ENCODE data around the gene MRPL36.

The MRPL36 gene

DNA sequence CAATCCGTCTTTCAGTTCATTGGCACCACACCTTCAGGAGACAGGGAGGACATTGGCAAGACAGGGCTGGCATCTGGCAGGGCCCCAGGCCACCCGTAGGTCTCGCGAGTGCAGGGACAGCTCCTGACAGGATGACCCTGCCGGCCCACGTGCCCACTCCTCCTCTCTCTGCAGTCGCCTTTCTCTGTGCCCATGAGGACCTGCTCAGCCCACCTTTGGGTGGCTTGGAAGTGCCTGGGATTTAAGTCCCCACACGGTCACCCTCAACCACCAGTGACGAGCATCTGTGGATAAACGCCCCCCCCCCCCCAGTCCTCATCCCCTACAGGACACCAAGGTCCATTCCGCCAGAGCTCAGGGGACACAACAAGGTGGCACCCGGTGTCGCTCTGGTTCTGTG lies 4.1 kb downstream of the MRPL36 start:
- no peak for DNase-seq

DNA sequence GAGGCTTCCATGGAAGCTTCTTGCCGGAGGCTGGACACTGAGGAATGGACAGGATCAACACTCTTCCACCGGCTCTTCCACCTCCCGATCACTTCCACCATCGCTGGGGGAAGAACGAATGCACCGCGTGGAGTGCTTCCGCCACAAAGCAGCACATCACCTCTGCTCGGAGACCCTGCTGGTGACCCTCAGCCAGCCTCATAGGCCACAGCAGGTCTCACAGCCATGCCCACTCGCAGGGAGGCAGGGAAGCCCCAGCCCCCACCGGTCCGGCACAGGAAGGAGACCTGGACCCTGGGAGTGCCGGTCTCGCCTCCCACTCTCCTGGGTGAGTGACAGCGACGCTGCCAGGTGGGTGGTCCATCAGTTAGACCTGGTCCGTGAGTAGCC lies 4.7 kb downstream of the MRPL36 start:
- no peak for DNase-seq

DNA sequence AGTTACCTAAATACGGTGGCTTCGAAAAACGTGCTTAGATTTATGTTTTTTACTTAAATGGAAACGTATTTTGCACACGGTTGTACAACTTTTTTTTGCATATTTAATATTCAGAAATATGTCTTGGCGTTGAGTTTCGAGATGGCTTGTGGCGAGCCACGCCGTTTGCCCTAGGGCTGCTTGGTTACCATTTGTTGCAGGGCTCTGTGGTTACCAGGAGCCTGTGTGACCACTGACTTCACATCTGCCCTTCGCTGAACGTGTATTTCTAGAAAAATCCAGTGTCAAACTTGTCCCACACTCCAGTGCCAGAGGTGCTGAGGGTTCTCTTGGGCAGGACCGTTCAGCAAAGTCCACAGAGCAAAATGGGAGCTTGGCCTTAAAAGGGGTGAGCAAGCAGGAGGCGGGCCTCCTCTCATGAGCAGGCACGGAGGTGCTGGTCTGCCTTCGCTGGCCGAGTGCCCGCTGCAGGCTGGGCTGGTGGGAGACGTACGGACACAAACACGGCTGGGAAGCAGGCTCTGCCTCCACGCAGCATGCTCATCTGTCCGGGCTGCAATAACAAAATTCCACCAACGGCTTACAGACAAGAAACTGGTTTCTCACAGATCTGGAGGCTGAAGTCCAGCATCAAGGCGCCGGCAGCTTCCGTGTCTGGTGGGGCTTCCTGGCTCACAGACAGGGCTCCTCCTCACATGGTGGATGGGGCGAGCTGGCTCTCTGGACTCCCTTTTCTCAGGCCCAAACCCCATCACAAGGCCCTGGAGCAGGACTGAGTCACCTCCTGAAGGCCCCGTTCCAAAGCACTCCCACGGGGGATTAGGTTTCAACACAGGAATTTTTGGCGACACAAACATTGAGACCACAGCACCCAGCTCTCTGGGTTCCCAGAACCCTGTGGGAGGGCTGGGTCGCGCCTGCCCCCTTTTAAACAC lies 5.4 kb downstream of the MRPL36 start:
- peak; percentile 74 for DNase-seq

DNA sequence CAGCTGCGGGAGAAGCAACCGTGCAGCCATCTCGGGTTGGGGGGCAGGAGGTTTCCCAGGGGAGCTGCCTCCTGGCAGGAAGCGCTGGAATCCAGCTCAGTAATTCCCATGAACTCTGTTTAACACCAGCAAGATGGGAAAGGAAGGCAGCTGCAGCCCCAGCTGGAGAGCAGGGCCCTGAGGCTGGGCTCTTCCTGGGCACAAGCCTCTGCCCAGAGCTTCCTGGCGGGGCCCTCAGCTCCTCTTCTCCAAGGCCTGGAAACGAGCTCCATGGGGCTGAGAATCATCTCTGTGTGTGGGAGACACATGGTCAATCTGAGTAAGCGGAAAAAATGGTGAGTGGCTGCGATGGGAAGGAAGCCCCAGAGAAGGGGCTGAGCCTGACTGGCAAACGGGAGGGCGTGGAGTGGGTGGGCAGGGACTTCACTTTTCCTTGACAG lies 6.3 kb downstream of the MRPL36 start:
- peak; percentile 38 for DNase-seq

DNA sequence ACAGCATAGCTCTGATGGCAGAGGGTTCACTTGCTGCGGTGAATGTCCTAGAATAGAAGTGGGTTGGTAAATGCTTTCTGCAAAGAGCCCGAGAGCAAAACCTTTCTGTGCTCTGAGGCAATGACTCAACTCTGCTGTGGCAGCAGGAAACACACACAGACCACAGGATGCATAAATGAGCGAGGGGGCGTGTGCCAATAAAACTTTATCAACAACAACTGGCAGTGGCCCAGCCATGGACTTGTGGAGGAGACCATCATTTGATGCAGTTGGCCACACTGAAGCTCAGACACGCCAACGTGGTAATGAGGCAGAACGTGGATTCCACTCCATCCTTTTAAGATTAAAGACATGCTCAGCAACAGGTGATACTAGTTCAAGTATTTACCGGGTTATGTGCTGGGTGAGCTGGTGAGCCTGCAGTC lies 6.8 kb downstream of the MRPL36 start:
- peak; percentile 80 for DNase-seq

DNA sequence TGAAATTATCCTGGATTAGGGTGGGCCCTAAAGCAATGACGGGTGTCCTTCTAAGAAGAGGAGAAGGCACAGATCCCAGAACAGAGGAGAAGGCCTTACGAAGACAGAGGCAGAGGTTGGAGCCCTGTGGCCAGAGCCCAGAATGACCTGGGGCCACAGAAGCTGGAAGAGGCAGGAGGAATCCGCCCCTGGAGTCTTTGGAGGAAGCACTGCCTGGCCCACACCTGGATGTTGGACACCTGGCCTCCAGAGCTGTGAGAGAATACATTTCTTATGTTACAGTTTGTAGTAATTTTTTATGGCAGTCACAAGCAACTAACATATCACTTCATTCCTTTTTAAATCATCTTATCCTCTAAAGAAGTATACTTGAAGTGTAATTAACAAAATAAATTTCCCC lies 8.5 kb downstream of the MRPL36 start:
- DNase-seq, result no peak

DNA sequence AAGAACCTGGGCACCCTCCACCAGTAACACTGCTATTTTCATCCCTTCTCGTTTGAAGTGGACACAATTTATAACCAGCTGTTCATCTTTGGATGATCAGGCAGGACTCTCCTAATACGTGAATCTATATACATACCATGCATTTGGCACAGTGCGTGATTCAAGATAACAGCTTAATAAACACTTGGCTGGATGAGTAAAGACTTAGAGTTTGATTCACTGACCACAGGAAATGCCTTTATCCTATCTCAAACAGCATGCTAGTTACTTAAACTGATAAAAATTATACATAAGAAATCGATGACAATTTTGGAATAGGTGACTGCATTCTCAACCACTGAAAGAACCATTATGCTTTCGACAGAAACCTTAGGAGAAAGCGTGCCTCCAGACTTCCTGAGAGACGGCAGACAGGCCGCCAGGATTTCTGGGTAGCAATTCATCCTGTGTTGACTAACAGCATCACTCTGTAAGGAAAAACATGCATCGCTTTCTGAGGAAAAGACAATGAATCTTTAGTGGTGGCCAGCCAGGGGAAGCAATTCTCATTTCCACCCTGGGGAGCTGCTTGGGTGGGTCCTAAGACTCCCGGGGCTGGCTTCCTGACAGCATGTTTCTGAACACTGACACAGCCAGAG lies 9.7 kb downstream of the MRPL36 start:
- peak; percentile 80 for DNase-seq

DNA sequence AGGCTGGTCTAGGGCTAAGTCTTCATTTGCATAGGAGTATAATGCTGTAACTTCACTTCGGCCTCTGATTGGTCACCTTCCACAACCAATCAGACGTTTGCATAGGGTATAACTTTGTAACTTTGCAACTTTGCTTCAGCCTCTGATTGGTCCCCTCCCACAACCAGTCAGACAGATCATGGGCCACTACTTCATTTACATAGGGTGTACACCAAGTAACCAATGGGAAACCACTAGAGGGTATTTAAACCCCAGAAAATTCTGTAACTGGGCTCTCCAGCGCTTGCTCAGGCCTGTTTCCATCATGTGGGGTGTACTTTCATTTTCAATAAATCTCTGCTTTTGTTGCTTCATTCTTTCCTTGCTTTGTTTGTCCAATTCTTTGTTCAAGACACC lies 10.2 kb downstream of the MRPL36 start:
- peak; percentile 71 for DNase-seq

DNA sequence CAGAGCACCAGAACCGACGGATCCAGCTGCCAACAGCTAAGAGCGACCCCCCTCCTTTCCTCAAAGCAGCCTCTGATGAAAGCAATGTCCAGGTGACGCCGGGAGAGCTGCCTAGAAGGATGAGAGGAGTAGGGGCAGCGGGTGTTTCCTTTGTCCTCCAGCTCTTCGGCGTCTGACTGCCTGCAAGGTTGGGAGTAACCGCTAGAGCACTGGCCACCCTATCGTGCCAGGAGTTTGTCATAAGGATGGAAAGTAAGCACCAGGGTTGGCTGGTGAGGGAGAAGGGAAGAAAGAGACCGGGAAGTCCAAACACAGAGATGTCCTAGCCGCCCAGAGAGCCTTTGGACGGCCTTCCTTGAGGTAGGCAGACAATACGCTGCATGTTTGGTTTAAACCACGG lies 10.8 kb downstream of the MRPL36 start:
- DNase-seq, result no peak

DNA sequence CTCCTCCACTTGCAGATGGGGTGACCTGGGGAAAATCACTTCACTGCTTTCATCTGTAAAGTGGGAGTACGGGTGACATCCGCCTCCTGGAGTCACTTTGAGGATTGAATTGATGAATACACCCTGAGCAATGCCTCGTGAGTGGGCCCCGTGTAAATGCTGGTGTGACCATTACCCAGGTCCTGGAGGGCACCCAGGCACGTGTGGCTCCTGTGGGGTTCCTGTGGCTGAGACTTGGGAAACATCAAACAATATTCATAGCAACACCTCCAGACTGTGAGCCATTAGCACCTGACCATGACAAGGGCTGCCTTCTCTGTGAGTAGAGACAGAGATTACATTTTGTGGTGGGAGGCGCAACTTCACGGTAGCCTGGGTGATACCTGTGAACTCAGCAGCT lies 11.4 kb downstream of the MRPL36 start:
- DNase-seq, result no peak

DNA sequence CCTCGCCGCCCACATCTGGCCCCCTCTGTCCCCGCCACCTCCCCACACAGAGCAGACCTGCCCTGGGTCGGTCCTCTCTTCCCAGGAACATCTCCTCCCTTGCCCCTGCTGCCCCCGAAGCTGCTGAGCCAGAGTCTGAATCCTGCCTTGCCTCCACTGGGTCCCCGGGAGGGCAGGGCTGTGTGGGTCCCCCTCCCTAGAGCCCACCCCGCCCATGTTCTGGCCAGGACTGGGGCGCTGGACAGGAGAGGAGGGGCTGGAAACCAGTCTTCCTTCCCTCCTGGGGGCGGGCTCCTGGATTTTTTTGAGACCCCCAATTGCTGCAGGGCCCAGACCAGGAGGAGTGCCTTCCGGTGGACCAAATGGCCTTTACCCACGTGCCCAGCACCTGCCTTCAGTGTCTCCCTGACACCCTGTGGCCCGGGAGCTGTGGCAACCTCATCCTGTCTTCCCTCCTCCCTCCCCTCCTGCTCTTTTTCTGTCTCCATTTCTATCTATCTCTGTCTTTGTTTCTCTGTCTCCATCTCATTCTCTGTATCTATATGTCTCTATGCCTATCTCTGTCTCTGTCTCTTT lies 12.1 kb downstream of the MRPL36 start:
- no peak for DNase-seq

DNA sequence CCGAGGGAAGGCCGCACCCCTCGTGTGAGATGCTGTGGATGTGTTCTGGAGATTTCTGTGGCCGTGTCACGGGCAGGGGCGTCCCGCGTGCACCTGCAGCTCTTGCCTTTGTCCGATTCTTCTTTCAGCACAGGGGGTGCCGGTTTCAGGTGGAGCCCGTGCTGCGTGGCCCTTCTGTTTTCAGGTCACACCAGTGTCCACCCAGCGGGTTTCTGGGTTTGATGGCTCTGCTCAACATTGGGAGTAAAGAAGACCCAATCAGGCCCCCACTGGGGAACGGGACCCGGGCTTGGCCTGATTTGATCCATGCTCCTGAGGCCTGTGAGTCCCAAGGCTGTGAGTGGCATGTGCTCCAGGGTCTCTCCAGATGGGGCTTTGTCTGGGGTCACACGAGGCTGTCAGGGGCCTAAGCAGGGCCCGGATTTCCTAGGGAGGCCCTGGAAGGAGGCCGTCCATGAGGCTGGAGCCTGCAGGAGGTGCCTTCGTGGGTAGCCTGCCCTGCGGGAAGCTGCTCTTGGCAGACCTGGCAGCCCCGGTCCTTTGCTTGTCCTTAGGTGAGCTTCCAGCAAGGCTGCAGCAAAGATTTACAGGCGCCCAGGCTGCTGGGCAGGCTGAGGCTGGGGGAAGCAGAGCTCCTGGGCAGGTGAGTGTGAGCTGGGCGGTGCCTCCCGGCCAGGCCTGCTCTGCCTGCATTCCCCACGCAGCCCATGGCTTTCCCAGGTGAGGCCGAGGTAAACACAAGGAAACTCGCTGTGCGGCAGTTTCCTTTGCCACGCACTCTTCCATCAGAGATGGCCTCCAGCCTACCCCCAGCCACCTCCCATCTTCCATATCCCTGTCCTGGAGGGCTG lies 12.8 kb downstream of the MRPL36 start:
- DNase-seq, result no peak

DNA sequence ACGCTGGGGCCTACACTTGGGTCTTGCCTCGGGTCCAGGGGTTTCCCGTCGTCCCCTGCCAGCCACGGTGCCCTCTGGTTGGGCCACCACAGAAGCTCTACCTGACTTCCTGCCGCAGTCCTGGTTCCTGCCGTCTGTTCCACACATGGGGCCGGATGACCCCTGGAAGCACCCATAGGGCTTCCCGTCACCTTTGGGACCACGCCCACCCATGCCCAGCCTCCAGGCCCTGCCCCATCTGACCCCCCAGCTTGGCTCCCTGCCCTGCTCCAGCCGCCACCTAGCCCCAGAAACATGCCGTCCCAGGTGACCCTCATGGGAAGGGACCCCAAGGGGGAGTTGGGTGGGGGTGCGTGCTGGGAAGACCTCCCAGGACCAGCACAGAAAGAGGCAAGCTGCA lies 13.7 kb downstream of the MRPL36 start:
- DNase-seq, result no peak

DNA sequence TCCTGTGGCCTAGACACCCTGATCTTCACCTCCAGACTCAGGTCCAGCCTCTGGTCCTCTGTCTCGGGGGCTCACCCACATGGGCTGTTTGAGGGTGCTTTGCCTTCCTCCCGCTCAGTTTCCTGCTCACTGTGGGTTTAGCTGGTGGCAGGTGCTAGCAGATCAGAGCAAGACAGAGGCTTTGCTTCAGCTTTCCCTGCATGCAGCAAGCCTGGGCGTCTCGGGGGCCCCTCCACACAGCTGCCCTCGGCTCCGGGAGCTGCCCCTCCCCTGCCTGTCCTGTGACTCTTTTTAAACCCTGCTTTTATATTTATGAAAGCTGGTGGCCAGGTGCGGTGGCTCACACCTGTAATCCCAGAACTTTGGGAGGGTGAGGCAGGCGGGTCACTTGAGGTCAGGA lies 14.6 kb downstream of the MRPL36 start:
- no peak for DNase-seq

DNA sequence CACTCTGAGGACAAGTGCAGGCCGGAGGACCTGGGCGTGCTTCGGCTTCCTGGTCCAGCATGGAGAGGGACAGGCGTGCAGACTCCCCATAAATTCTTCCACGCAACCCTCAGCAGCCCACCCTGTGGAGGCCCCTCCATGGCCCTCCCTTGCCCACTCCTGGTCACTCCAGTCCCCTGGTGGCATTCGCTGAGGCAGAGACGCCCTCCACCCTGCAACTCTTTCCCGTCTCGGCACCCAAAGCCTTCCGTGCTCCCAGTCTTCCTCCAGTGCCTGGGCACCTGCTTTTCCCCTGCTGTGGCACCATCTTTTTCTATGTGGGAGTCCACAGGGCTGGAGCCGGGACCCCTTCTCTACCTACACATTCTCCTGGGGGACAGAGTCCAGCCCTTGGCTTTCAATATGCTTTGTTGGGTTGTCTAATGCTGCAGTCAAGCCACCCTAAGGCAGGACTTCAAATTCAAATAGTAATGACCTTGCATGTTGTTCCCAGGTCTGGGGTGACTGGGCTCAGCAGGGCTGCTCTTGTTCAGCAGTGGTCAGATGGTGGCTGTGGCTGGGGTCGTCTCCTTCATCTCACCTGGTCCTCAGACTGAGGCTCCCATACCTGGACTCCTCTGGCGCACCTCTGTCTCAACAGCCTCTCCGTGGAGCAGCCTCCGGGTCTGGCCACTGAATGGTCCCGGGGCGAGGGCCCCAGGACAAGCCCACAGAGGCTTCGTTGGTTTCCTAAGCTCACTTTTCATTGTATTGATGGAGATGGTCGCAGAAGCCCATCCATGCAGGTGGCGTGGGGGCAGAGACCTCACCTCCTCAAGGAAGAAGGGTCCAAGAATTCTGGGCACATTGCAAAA lies 15.2 kb downstream of the MRPL36 start:
- no peak for DNase-seq

DNA sequence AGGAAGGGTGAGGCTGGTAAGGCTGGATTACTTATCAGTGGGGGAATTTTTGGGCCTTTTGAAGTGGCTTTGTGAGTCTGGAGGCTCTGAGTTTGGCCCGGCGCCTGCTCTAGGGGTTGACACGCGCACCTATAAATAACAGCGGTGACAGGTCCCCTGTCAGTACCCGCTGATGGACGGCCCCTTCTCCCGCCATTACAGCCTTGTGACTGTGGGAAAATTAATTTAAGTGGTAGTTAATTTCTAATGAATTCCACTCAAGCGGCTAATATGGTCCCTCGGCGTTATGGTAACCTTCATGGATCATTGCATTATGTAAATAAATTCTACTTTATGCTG lies 16.5 kb downstream of the MRPL36 start:
- DNase-seq, result peak; percentile 53

DNA sequence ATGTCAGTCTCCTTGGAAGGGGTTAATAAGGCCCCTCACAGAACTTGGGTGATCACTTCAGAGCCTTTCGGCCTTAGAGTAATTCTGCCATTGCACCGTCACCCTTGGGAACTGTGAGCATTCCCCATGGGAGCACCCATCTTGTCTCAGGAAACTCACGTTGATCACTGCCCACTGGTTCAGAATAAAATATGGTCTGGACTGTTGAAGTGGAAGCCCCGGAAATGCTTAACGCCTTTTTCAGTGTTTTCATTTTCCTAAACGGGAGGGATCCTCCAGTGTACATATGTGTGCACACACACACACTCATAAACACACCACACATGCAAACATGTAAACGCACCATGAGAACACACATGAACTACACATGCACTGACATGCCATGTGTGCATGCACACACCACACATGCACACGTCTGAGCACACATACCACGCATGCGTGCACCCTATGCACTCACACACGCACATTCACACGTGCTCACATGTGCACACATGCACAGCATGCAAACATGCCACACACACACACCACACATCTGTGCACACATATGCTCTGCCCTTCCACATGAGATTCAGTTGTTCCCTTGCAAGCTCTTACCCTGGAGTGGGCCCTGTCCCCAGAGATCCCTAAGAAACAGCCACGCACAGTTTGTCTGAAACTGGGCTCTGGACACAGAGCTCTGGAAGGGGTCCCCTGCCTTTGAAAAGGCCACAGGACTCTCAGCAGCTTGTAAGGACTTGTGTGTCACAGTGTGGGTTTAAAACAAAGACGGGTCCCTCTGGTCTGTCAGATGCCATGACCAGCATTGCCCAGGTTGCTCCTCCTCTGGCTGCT lies 17.0 kb downstream of the MRPL36 start:
- DNase-seq, result no peak

DNA sequence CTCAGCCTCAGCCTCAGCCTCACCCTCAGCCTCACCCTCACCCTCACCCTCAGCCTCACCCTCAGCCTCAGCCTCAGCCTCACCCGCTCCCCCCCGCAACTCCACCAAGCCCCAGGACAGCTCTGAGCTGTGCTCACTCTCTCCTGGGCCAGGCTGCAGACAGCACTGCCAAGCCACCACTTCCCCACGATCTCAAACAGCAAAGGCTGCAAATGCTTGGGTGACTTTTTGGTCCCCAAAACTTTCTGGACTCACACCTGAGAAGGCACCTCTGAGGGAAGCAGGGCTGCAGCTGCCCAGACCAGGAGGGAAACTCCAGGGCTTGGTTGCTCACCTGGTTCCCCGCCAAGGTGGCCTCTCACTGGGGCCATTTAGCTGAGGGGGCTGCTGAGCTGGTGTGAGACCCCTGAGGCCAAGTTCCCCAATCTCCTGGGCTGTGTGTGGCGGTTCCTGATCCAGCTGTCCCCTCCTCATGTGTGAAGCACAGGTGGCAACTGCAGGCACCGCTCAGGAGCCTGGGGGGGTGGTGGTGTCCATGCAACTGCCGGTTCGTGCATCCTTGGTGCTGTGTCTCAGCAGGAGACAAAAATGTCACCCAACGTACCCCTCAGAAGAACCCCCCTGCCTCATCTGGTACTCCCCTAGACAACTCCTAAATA lies 17.8 kb downstream of the MRPL36 start:
- DNase-seq, result no peak

DNA sequence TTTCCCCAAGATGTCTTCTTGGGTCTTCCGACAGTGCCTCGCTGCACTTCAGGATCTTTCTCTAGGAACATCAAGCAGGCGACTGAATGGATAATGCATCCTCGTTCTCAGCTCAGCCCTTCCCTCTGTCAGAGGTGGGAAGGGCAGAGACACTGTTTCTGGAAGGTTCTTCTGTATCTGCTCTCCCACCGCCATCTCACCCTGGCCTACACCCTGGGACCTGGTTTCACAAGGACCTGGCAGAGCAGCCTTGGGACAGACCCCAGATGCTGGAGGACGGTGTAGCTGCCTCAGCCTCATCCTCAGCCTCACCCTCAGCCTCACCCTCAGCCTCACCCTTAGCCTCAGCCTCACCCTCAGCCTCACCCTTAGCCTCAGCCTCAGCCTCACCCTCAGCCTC lies 18.5 kb downstream of the MRPL36 start:
- no peak for DNase-seq

DNA sequence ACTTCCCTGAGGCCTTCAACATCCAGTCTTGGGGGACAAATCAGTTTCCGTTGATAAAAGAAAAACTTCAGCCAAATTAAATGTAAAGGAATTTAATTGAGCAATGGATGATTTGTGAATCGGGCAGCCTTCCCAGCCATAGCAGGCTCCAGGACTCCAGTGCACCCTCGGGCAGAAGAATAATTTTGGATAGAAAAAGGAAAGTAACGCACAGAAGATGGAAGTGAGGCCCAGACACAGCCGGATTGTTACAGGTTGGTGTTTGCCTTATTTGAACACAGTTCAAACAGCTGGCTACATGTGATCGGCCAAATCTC lies 19.1 kb downstream of the MRPL36 start:
- DNase-seq, result no peak

Measured in fibroblast of upper back skin (primary cell).